ENCODE measurements around the gene PRRC1.
"Not testable (repeated sequence)": the region's sequence is repeated elsewhere in the genome, so short reads cannot be mapped to it uniquely, and the experiment has no call there.

PRRC1 gene

DNA sequence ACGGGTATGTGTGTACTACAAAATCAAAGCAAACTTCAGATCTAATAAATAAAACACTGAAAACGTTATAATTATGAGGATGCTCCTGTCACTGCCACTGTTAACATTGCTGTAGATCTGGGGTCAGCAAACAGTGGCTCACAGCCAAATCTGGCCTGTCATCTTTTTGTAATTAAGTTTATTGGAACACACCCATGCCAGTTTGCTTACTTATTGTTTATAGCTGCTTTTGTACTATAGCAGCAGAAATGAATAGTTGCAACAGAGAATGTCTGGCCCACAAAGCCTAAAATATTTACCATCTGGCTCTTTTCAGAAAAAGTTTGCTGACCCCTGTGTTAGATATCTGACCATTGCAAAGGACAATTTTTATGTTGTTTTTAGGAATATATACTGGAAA lies 32.1 kb downstream of the PRRC1 start:
- no peak for DNase-seq

DNA sequence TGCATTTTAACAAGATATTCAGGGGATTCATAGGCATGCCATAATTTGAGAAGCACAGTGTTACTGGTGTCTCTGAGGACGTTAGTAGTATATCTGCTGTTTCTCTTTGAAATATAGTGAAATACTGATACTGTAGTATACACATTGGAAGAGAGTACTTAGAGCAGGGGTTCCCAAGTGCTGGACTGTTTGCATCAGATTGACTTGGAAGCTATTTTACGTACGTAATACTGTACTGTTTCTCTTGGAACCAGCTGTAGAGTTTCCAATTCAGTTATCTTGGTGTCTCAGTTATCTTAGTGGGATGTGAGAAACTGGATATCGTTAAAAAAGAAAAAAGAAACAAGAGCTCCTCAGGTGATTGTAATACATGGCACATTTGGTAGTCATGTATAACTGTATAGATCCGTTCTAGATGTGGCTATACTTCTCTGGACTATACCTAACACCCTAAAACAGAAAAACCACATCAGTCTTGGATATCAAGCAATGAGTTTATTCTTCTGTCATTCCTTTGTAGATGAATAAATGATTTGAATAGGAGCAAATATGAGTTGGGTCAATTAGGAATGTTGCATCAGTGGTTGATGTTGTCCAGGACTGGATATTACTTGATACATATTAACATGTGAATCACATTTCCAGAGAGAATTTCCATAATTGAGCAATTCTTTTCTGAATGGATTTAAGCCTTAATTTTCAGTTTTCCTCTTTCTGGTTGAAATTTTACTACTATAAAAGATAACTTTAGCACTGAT lies 33.4 kb downstream of the PRRC1 start:
- no peak for DNase-seq

DNA sequence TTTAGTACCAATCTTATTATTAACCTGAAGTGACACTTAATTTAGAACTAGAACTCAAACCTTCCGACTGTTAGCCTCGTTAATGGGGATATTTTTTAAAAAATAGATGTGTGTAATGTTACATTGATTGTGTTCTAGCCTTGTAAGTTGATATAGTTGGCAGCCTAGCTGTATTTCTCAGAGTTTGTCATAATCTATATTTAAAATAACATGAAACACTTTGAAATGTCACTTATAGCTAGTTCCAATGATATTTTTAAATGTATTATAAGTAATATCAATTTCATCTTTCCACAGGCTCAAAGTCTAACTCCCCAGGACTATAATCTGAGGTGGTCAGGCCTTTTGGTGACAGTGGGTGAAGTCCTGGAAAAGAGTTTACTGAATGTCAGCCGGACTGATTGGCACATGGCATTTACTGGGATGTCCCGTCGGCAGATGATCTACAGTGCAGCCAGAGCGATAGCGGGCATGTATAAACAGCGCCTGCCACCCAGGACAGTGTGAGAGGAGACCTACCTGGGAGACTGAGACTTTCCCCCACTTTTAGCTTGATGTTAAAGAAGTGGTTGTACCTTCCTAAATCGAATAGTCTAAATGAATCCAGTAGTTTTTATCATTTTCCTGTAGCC lies 34.1 kb downstream of the PRRC1 start:
- no peak for DNase-seq

DNA sequence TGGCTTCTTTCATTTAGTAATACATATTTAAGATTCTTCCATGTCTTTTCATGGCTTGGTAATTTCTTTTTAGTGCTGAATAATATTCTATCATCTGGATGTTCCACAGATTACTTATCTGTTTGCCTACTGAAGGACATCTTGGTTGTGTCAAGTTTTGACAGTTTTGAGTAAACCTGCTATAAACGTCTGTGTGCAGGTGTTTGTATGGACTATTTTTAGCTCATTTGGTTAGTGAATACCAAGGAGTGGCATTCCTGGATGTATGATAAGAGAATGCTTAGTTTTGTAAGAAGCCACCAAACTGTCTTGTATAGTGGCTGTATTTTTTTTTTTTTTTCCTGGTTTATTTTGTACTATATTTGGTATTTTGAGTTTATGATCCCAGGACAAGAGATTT lies 38.4 kb downstream of the PRRC1 start:
- no peak for DNase-seq

DNA sequence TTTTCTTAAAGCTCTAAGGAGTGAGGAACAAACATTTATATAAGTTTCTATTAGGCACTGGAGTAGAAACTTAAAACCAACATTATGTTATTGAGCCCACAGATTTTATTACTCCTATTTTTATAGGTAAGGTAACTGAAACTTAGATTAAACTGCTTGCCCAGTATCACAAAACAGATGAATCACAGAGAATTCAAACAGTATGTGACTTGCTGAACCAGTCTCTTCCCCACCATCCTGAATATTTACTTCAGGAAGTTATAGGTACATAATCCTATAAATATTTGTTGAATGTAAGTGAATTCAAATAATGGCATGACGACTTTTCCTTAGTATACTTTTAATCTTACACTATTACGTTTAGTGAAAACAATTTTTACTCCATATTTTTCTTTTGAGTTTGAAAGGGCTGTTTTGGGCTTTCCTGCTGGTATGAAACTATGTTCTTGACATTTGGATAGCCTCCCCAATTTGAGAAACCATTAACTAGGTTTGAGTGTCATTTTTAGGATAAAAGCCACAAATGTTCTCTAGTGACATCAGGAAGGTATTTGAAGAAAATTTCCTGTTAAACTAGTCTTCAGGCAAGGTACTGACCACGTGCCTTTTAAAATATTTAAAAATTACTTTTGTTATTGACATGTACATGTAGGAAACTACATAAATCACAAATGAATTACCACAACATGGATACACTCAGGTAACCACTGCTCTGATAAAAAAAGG lies 39.3 kb downstream of the PRRC1 start:
- no peak for DNase-seq

DNA sequence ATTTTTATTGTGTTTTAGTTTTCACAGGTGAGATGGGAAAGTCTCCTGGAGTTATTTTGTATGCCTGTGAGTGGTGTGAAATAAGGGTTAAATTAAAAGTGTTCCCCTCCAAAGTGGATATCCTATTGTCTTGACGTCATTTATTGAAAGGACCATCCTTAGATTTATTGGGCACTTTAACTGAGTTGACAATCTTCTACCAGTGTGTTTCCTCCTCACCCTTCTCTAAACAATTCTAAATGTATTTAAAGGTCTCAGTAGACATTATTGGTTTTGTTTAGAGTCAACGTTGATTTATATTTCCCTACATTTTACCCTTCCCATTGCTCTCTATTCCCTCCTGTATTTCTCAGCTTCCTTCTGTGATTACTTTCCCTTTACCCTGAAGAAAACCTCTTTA lies 40.8 kb downstream of the PRRC1 start:
- no peak for DNase-seq

DNA sequence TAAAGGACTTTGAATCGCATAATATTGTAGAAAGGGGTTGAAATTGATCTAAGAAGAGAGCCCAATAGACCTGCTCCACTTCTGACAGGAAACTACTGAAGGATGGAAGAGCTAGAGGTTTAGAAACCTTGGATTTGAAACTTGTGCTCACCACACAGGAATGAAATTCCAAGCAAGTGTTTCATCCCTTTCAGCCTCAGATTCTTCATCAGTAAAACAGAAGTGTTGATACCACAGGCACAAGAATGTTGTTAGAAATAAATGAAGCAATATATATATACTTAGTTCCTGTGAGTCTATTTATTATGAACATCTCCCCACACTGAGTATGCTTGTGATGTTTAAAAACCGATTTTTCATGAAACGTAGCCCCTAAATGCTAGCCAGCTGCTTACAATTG lies 43.8 kb downstream of the PRRC1 start:
- DNase-seq = no peak

DNA sequence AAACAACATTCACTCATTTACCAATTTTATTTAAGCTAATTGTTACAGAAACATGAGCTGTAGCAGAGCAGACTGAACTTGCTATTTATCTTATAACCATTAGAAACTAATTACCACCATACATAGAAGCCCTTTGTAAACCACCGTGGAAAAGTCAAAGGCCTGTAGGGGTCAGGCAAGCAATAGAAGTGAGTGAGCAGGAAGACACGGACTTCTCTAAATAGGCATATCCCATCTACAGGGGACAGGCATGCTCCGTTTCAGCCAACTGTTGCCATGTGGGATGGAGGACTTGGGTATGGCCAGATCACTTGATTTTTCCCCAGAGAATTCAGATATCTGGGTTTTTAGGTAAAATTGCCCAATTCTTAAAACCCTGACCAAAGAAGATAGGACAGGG lies 44.8 kb downstream of the PRRC1 start:
- no peak for DNase-seq

DNA sequence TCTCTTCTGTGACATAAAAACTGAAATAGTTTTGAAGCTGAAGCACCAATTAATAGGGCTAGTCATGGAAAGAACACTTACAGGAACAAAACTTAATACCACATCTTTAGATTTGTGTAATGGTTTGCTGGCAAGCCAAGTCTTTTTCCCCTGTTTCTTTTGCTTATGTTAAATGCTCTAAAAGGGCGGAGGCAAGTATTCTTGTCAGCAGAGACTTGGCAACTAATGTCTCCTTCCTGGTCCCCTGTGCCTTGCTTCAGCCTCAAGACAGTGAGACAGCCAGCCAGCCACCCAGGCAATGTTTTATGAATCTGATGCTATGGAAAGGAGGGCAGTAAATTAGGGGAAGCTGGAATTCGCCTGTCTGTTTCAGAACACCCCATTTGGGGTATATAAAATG lies 45.7 kb downstream of the PRRC1 start:
- DNase-seq = no peak

DNA sequence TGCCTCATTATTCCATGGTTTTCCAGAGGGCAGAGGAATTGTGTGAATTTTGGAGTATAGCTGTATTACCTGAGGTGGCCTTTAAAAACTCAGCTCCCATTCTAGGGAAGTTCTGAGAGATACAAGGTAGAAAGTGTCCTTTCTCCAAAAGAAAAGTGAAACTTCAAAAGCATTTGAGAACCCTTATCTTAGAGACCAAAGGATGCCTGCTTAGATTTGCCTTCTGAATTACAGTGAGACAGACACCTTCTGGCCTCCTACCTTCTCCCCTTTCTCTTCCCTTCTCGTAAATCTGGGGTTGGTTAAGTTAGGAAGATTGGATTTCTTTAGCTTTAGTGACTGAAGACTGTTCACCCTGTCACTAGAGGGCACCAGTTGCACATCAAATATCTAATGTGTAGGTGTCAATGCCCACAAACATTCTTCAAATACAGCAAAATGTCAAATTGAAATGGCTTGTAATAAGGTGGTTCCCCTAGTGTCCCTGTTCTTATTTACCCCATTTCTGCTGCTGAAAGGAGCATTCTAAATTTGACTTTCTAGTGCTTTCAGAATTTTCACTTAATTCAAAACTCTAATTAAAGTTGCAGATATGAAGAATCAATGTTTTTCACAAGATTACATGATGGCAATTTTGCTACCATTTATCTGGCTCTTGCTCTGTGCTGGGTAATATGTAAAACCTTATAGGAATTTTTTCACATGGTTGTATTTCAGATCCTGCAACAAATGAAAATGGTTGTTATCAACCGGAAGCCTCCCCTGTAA lies 46.7 kb downstream of the PRRC1 start:
- peak; percentile 42 for DNase-seq

DNA sequence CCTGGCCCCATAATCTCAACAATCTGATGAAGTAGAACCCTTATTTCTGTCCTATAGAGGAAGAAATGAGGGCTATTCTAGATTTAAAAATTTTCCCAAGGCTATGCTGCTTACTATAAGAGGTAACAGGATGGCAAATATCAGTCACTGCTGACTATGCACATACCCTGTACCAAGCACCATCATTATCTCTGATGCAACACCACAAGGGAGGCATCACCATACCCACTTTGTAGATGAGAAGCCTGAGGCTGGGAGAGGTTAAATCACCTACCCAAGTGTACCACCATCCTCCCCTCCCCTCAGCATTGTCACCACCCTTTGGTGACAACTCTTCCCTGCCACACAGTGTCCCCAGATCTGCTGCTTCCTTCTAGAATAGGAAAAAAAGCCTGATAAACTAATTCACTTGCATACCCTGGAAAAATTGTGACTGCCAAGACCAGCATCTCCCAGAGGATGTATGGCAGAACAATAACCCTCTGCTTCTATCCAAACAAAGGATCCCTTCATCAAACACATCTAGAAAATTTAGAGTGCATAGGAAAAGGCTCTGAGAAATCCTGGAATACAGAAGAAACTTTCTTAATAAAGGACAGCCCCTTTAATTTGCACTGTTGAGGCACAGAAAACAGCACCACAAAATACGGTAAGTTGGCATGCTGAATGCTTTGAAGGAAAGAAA lies 48.3 kb downstream of the PRRC1 start:
- no peak for DNase-seq

DNA sequence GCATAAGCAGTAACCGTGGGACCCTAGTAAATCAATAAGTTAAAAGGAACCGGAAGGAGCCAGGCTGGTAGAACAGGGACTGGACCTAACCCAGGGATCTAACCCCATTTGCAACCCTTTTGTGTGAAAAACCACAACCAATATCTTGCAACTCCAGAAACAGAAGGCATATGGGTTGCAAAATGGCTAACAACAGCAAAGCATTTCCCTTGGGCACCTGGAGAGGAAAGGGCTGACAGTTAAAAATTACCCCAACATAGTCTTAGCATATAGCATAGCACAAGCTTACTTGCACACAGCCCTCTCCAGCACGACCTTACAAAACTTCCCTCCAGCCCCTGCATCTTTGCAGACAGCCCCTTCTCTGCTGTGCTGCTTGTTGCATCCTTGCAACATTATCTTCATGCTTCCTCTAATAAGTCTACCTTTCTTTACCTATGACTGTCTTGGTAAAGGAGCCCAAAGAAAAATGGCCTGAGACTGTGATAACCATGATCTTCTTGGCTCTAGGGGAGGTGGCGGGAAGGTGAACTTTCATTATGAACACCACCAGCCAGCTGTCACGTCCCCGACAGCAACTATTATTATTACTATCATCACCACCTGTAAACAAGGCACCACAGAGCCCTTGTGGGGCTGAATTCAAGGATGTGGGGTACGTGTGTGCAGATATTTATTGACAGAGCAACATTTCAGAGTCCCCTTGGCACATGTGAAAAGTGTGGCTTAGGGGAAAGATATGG lies 49.8 kb downstream of the PRRC1 start:
- DNase-seq = no peak

DNA sequence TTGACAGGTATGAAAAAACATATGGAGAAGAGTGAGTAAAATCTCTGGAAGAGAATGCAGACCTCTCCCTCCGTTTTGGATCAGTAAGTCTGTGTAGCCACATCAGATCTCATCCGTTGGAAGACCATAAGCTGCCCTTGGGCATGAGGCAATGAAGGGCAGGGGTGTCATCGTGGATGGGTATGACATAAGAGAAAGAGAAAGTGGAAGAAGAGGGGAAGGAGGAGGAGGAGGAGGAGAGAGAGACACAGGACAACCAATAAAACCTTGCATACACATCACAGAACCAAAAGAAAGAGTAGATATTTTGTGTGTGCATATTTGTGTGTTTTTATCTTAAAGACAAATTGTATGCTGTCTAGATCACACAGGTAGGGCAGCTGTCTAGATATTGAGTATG lies 50.7 kb downstream of the PRRC1 start:
- no peak for DNase-seq

DNA sequence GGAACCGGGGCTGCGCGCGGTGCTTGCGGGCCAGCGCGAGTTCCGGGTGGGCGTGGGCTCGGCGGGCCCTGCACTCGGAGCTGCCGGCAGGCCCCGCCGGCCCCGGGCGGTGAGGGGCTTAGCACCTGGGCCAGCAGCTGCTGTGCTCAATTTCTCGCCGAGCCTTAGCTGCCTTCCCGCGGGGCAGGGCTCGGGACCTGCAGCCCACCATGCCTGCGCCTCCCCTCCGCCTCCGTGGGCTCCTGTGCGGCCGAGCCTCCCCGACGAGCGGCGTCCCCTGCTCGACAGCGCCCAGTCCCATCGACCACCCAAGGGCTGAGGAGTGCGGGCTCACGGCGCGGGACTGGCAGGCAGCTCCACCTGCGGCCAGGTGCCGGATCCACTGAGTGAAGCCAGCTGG lies 52.0 kb downstream of the PRRC1 start:
- DNase-seq = not testable (repeated sequence)

DNA sequence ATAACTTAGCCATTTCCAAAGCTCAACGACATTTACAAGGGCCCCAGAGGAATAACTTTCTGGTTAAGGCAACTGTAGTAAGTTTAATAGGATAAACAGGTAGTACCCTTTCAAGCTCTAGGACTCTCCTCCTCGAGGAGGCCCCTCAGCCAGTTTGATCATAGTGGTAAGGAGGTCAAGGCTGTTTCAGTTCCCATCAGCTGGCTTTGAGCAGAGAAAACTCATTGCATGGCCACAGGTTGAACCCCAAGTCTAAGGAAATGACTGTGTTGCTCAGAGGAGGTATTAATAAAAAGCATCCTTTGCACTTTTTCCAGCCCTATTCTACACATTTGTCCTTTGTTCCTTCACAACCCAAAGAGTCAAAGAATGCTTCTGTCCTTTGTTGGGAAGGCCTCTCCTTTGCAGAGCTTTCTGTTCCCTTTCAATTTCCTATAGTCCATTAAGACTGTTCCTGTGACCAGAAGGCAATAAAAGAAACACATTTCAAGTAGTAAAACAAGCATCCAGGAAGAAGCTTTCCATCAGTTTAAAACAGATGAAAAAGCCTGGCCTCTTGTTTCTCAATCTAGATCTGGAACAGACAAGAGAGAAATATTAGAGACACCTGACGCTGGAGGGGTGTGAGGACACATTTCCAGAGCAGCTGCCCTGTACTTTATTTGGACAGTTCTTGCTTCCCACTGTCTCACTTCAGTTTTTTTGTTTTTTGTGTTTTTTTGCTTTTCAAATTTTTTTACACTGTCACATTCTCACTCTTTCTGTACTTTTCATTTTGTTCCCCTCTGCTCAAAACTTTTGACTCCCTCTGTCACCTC lies 54.1 kb downstream of the PRRC1 start:
- DNase-seq = no peak

DNA sequence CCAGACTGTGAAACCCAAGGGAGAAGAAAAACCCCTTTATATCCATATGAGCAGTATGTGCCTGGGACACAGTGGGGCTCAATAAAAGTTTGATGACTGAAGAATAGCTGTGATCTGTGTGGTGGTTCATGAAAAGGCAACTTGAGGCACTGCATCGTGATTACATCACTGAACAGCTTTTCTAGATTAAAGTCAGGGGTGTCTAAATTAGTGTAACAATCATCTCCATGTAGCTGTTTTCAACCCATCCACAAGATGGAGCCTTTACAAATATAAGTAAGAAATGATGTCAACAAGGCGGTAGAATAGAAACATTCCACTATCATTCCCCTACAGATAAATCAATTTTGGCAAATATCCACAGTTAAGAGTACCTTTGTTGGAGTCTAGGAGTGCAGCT lies 55.5 kb downstream of the PRRC1 start:
- no peak for DNase-seq

DNA sequence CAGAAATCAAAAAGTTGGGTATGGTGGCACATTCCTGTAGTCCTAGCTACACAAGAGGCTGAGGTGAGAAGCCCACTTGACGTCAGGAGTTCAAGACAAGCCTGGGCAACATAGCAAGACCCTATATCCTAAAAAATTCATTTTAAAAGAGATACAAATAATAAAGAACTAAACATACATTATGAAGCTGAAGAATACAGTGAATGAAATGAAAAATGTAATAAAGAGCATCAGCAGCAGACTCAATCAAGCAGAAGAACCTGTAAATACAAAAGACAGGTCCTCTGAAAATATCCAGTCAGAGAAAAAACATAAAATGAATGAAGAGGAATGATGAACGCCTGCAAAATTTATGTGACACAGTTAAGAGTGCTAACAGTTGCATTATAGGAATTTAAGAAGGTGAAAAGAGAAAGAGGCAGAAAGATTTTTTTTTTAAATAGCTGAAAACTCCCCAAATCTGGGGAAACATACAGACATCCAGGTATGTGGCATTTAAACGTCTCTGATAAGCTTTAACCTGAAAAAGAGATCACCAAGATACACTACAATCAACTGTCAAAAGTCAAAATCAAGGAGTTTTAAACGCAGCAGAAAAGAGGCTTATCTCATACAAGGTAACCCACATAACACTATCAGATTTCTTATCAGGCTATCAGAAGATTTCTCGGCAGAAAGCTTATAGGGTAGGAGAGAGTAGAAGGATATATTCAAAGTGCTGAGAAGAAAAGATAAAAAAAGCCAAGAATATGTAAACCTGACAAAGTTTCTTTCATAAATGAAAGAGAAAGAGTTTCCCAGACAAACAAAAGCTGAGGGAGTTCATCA lies 57.6 kb downstream of the PRRC1 start:
- no peak for DNase-seq

DNA sequence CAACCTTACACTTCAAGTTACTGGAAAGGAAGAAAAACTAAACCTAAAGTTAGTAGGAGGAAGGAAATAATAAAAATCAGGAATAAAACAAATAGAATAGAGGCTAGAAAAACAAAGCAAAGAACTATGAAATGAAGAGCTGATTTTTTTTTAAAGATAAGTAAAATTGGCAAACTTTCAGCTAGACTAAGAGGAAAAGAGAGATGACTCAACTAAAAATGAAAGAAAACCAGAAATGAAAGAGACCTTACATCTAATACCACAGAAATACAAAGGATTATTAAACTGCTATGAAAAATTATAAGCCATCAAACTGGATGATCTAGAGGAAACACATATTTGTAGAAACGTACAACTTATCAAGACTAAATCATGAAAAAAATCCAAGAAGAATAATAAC lies 60.0 kb downstream of the PRRC1 start:
- no peak for DNase-seq

DNA sequence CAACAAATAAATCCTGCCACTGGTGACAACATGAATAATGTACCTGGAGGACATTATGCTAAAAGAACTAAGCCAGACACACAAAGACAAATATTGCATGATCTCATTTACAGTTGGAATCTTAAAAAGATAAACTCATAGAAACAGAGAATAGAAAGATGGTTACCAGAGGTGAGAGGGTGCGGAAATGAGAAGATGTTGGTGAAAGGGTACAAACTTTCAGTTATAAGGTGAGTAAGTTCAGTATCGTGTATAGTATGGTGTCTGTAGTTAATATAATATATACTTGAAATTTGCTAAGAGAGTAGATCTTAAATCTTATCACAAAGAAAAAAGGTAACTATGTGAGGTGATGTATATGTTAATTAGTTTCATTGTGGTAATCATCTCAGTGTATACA lies 63.3 kb downstream of the PRRC1 start:
- DNase-seq = no peak

DNA sequence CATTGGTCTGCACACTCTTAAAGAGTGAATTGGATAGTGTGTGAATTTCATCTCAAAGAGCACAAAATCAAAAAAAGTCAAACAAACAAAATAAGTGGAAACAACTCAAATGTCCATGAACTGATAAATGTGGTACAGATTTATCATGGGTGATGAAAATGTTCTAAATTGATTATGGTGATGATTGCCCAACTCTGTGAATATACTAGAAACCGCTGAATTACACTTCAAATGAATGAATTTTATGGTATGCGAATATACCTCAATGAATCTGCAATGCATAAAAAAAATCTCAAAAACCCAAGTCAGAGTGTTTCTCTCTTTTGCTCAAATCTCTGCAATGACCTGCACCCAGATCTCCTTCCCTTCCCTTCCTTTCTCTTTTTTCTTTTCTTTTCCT lies 64.0 kb downstream of the PRRC1 start:
- DNase-seq = no peak
